HCT116 (cell line): Measurements from ENCODE around the gene SGIP1. TPM values are rescaled to one million over a fixed set of nuclear protein-coding genes. Genes with fewer than 3 reads are reported as not detected.

Experiments used
- ATAC-seq: fragments of 200-7000 bp; cut with Tn5 transposase; 2 replicates; pipeline ENCODE4 v1.9.1; 2020; ENCODE audit warnings: mild to moderate bottlenecking, moderate library complexity
- BruUV-seq: library from RNA; stranded (reverse); fragments of 400-500 nt; replicated peaks from 2 replicates; lab custom pipeline; 2021; lab: Mats Ljungman, UMichigan
- CTCF ChIA-PET: fragments of 300-600 bp; sonication (Branson Sonifier 250); formaldehyde crosslinking; loops from one replicate; lab custom pipeline; 2021; ENCODE audit warnings: antibody characterized with exemption; lab: Charles Lee
- POLR2A ChIA-PET: fragments of 300-600, 350-600 bp; sonication (Branson Sonifier 250); formaldehyde crosslinking; loops from one replicate; lab custom pipeline; 2021; ENCODE audit warnings: antibody characterized with exemption; lab: Charles Lee
- RAD21 ChIA-PET, 2 experiments: fragments of 300-600 bp; sonication (Branson Sonifier 250); formaldehyde crosslinking; loops; one replicate each; lab custom pipeline; 2023; ENCODE audit warnings: low total read pairs in 2 of 2; ENCODE audit not compliant: uncharacterized antibody in 2 of 2, unreplicated experiment in 2 of 2, low non-redundant PET in 1 of 2; lab: Charles Lee
- DNase-seq: peaks from one replicate; pipeline ENCODE4 v3.0.0-alpha.2; 2010; ENCODE audit warnings: low read depth, low spot score
- H2AFZ ChIP-seq: fragments of 200-600 bp; shearing (Covaris generic), sonication (generic); 2 replicates; pipeline ENCODE4 v1.6.1; 2017; ENCODE audit warnings: low read depth, mixed run types, mixed read lengths, antibody characterized with exemption, low read length; ENCODE audit not compliant: poor library complexity, severe bottlenecking
- H3K27ac ChIP-seq: 2 replicates; pipeline ENCODE4 v1.5.1; 2012; ENCODE audit warnings: low read depth, low read length
- H3K27me3 ChIP-seq: fragments of 200-600 bp; sonication (generic); 2 replicates; pipeline ENCODE4 v1.6.1; 2016; ENCODE audit warnings: mixed run types, low read length, mixed read lengths; ENCODE audit not compliant: insufficient read depth
- H3K36me3 ChIP-seq, 2 experiments: fragments of 200-500 bp in 1 of 2; fragments of 200-600 bp in 1 of 2; sonication (Bioruptor generic) in 1 of 2; sonication (generic) in 1 of 2; 2 replicates each; pipeline versions ENCODE4 v1.5.1 to v1.6.1; 2014 to 2016; ENCODE audit warnings: low read length in 2 of 2, inconsistent platforms in 1 of 2, mixed read lengths in 1 of 2, mixed run types in 1 of 2; ENCODE audit not compliant: insufficient read depth in 2 of 2, control insufficient read depth in 1 of 2
- H3K4me1 ChIP-seq, 2 experiments: fragments of 200-600 bp in 1 of 2; sonication (generic) in 1 of 2; 2 replicates each; pipeline versions ENCODE4 v1.5.1 to v1.6.1; 2012 to 2017; ENCODE audit warnings: low read length in 2 of 2, inconsistent platforms in 1 of 2, mild to moderate bottlenecking in 1 of 2, mixed read lengths in 1 of 2, mixed run types in 1 of 2, moderate library complexity in 1 of 2; ENCODE audit not compliant: insufficient read depth in 2 of 2, control insufficient read depth in 1 of 2
- H3K4me2 ChIP-seq: fragments of 200-600 bp; sonication (generic); 2 replicates; pipeline ENCODE4 v1.6.1; 2017; ENCODE audit warnings: mixed run types, low read length, mixed read lengths
- H3K4me3 ChIP-seq, 2 experiments: fragments of 200-600 bp in 1 of 2; sonication (generic) in 1 of 2; replicated peaks in 1 of 2; 2 replicates each; pipeline ENCODE4 v1.5.1; 2011 to 2016; ENCODE audit warnings: low read length in 2 of 2, control low read depth in 1 of 2, low read depth in 1 of 2, mild to moderate bottlenecking in 1 of 2, mixed read lengths in 1 of 2, mixed run types in 1 of 2
- H3K79me2 ChIP-seq: fragments of 200-600 bp; sonication (generic); 2 replicates; pipeline ENCODE4 v1.6.1; 2017; ENCODE audit warnings: mild to moderate bottlenecking, mixed run types, low read length, moderate library complexity, mixed read lengths; ENCODE audit not compliant: insufficient read depth
- H3K9ac ChIP-seq: fragments of 200-600 bp; sonication (generic); 2 replicates; pipeline ENCODE4 v1.6.1; 2016; ENCODE audit warnings: low read length, mixed read lengths
- H3K9me2 ChIP-seq: fragments of 200-600 bp; sonication (generic), shearing (Covaris generic); 2 replicates; pipeline ENCODE4 v1.6.1; 2017; ENCODE audit warnings: mixed run types, mild to moderate bottlenecking, moderate library complexity; ENCODE audit not compliant: insufficient read depth
- H3K9me3 ChIP-seq, 2 experiments: fragments of 200-500 bp in 1 of 2; fragments of 200-600 bp in 1 of 2; sonication (Bioruptor generic) in 1 of 2; sonication (generic) in 1 of 2; 2 replicates each; pipeline ENCODE4 v1.6.1; 2014 to 2017; ENCODE audit warnings: low read length in 2 of 2, mixed read lengths in 2 of 2, inconsistent platforms in 1 of 2, low read depth in 1 of 2, mild to moderate bottlenecking in 1 of 2, mixed run types in 1 of 2, moderate library complexity in 1 of 2; ENCODE audit not compliant: control insufficient read depth in 1 of 2, insufficient read depth in 1 of 2
- H4K20me1 ChIP-seq: fragments of 200-600 bp; sonication (generic), shearing (Covaris generic); 2 replicates; pipeline ENCODE4 v1.6.1; 2017; ENCODE audit warnings: mixed run types, mild to moderate bottlenecking, moderate library complexity; ENCODE audit not compliant: insufficient read depth
- ATF3 ChIP-seq: IDR thresholded peaks from 2 replicates; pipeline ENCODE4 v1.6.1; 2012
- CBX3 ChIP-seq: IDR thresholded peaks from 2 replicates; pipeline ENCODE4 v1.6.1; 2012; ENCODE audit warnings: low read depth
- EZH2 ChIP-seq: fragments of 200-600 bp; sonication (generic); IDR thresholded peaks from 2 replicates; pipeline ENCODE4 v1.6.1; 2017; ENCODE audit warnings: antibody characterized with exemption, mixed run types
- EZH2phosphoT487 ChIP-seq: fragments of 200-600 bp; IDR thresholded peaks from 2 replicates; pipeline ENCODE4 v1.6.1; 2018; ENCODE audit warnings: antibody characterized with exemption, borderline replicate concordance
- FOSL1 ChIP-seq: IDR thresholded peaks from 2 replicates; pipeline ENCODE4 v1.6.1; 2012; ENCODE audit warnings: low read depth
- POLR2A ChIP-seq: IDR thresholded peaks from 2 replicates; pipeline ENCODE4 v1.7.0; 2011; ENCODE audit warnings: borderline replicate concordance; ENCODE audit not compliant: insufficient read depth, insufficient read length; ENCODE audit errors: extremely low read depth
- SRF ChIP-seq: IDR thresholded peaks from 2 replicates; pipeline ENCODE4 v1.6.1; 2012; ENCODE audit warnings: low read depth
- ZFX ChIP-seq: fragments of 450-650 bp; IDR thresholded peaks from 2 replicates; pipeline ENCODE4 v1.6.1; 2017
- intact Hi-C: fragments of 100-400 bp; cut with micrococcal nuclease; formaldehyde crosslinking; loops from 2 replicates; pipeline ENCODE4 v1.10.0; 2022
- total RNA-seq: library from RNA; stranded (reverse); gene quantifications from one replicate; pipeline ENCODE4 v1.2.1, GENCODE V29; 2021; ENCODE audit not compliant: unreplicated experiment

The SGIP1 gene
- total RNA-seq, 1 experiment from 2014 or later = 0.15 TPM

- ChIA-PET POLR2A (no interaction called here), RAD21 (no interaction called here), CTCF (no interaction called here)
- Histone ChIP-seq H3K27me3 (no peaks in the 10 kb centered on the region), H2AFZ (no peak overlapping the region), H4K20me1 (no peaks in the 10 kb centered on the region), H3K9ac (no peak overlapping the region), H3K79me2 (no peaks in the 10 kb centered on the region), H3K4me3 (no peak overlapping the region), H3K36me3 (no peaks in the 10 kb centered on the region), H3K4me1 (no peaks in the 10 kb centered on the region), H3K4me2 (no peak overlapping the region), H3K9me2 (peaks cover 2% of the 10 kb centered on the region; the same call in 1 of the 2 replicates), H3K9me3 (no peaks in the 10 kb centered on the region), H3K27ac (no peak overlapping the region)
- DNase-seq (no peak), ATAC-seq (no peak)
- TF ChIP-seq ATF3 = no peak
- TF ChIP-seq CBX3 = no peak
- TF ChIP-seq EZH2phosphoT487 = no peak
- no peak for TF ChIP-seq ZFX
- no peak for TF ChIP-seq SRF
- TF ChIP-seq FOSL1 = no peak
- no TSS peak for BruUV-seq
- intact Hi-C loops = no loop called here
These were observed 1.7 kb upstream of the SGIP1 start for GRCh38 chr1:66532214-66532613.

- Histone ChIP-seq H3K27me3 (no peaks in the 10 kb centered on the region), H3K79me2 (no peaks in the 10 kb centered on the region), H3K4me2 (no peak overlapping the region), H4K20me1 (no peaks in the 10 kb centered on the region), H3K9ac (no peak overlapping the region), H2AFZ (no peak overlapping the region), H3K4me3 (no peak overlapping the region), H3K36me3 (no peaks in the 10 kb centered on the region), H3K9me2 (peaks cover 3% of the 10 kb centered on the region; the same call in 1 of the 2 replicates), H3K27ac (no peak overlapping the region), H3K4me1 (no peaks in the 10 kb centered on the region), H3K9me3 (no peaks in the 10 kb centered on the region)
- ChIA-PET RAD21 (no interaction called here), POLR2A (interaction anchor here (0.7 kb wide), 1 partner anchor 240 kb away, joined by 4 read pairs; no protein-coding TSS in a partner anchor), CTCF (no interaction called here)
- ATAC-seq (no peak), DNase-seq (no peak)
- intact Hi-C loops = no loop called here
- BruUV-seq = no TSS peak
- no peak for TF ChIP-seq ZFX
- TF ChIP-seq FOSL1 = no peak
- no peak for TF ChIP-seq SRF
- TF ChIP-seq EZH2 = no peak
- TF ChIP-seq CBX3 = no peak
- TF ChIP-seq POLR2A = no peak
- TF ChIP-seq, all 23 proteins: peak for 0
These were observed 862 bp upstream of the SGIP1 start for GRCh38 chr1:66532798-66533783.
